Right renal cortex interstitium (tissue), 3 donors: ENCODE measurements around the gene AGAP1. TPM values are rescaled to one million over a fixed set of nuclear protein-coding genes. Genes with fewer than 3 reads are reported as not detected.

Experiments
- DNase-seq, 3 donors: peaks; one replicate each; pipeline ENCODE4 v3.0.0-alpha.2; 2013; ENCODE audit warnings: low read depth in 3 of 3, low spot score in 2 of 3
- polyA plus RNA-seq, 3 donors: library from polyadenylated mRNA; unstranded; fragments of 120-200 nt; gene quantifications; one replicate each; pipeline ENCODE4 v1.2.1, GENCODE V29; 2013; ENCODE audit not compliant: insufficient read length in 3 of 3

The AGAP1 gene
- polyA plus RNA-seq, 3 donors: 18.0 to 22.6 (median 21.2) TPM

DNA sequence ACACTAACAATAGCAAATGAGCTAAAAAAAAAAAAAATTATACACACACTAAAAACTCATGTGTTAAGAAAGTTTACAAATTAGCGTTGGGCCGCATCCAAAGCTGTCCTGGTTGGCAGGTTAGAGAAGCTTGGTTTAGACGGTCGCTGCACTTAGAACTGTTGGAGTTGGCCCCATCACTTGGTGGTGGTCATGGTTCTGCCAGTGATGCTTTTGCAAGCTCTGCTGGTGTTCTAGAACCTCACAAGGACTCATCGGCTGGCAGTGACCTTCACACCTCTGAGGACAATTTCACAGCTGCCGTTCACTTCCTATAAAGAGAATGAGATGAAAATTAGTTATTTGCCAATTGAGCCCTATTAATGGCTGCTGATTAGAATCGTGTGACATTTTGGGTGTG, 229.0 kb downstream of the AGAP1 start:
- DNase-seq: no peak

DNA sequence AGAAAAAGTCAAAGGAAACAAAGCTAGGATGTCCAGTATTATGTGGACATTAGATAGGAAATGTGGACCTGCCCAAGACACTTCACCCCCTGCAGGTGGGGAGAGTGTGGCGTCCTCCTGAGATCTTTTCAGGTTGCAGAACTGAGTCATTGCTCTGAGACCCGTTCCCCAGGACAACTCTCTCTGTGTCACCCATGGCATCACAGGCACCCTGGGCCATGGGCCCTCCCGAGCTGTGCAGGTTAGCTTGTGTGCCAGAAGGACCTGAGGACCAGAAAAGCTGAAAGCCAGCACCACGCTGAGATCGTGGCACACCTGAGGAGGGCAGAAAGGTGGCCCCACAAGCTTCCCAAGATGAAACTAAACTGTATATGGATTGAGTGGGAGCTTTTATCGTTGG, 229.5 kb downstream of the AGAP1 start:
- no peak for DNase-seq

DNA sequence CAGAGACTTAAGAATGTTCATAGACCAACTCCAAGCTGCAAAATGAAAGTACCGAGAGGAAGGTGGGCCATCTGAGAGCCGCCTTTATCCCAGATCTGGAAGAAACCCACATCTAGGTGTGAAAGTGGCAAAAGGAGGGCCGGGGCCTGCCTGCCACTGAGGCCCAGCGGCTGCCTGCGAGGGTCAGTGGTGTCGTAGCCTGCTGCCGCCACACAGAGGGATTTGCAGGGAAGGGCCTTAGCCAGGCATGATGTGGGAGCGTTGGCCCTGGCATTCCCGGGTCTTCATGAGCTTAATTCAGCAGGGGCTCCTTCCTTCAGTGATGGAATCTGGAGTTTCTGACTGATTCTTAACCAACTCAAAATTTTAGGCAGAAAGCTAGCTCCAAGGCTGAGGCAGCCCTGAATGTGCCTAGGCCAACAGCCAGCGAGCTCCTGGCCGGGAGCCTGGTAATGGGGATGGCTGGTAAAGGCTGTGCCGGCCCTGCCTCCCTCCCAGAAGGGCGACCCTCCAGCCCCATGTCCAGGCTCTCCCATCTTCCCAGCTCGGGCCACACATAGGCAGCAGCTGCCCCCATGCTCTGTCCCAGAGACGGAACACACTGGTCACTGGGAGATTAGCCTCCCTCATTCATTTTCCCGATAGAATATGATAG, 230.1 kb downstream of the AGAP1 start:
- no peak for DNase-seq

DNA sequence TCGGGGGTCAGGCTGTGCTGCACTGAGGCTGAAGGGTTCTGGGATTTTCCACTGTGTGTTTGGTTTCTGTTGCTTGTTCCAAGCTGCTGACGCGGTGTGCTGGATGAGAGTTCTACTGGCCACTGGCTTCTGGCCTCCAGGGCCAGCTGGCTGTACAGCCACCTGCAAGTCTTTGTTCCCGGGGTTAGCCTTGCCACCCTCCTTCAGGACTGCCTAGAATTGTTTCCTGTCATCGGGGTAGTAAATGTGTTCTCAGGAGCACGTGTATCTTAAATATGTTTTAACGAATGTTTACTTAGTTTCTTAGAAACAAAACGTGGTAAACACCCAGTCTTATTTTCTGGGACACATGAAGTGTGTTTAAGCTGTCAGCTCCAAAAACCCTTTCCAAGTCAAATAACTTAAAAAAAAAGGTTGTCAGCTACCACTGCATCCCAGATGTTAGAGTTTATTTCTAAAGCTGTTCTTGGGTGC, 231.2 kb downstream of the AGAP1 start:
- peak in 2 of 3 donors; percentile 13 to 36 for DNase-seq

DNA sequence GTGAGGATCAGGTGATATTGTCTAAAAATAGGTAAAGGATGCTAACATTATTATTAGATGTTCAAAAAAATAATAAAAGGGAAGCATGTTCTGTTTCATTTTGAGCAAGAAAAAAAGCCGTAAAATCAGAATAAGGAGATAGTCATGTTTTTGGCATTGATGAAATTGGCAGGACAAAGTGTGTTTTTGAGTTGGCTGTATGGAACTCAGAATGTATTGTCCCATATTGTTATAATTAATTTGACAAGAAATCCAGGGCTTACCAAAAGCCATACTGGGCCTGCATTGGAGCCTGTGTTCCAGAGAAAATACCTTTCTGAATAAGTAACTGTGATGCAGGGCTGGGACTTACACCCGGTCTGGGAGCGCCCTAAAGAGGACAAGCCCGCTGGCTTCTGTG, 232.0 kb downstream of the AGAP1 start:
- DNase-seq: no peak

DNA sequence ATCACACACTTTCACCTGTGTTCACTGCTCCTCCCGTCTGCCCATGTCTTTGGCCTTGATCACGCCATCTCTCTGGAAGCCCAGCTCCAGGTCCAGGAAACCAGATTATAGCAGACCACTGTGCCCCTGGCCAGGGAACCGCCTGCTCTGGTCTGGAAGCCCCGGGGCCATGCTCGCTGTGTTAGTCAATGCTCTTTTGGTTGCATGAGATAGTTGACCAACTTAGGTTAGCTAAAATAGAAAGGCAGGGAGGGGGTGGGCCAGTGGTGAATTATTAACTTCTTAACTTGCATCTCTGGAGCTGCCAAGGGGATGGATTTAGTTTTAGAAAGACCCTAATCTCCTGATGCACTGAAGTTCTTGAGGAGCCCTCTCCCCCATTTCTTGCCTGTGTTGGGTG, 232.7 kb downstream of the AGAP1 start:
- no peak for DNase-seq

DNA sequence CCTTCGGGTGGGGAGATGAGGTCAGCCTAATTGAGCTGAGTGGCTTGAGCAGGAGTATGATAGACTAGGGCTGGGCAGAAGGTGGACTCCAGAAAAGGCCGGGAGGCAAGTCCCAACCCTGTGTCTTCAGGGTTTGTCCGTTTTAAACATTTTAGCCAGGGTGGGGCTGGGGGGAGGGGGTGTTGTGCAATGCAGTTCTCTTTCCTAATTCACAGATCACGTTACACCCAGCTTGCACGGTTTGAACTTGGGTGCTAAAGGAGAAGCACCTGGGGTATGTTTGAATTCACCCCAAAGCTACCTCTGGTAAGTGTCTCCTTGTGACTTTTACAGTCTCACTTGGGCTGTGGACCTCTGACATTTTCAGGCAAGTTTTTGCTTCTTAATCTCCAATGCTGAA, 233.3 kb downstream of the AGAP1 start:
- DNase-seq: no peak

DNA sequence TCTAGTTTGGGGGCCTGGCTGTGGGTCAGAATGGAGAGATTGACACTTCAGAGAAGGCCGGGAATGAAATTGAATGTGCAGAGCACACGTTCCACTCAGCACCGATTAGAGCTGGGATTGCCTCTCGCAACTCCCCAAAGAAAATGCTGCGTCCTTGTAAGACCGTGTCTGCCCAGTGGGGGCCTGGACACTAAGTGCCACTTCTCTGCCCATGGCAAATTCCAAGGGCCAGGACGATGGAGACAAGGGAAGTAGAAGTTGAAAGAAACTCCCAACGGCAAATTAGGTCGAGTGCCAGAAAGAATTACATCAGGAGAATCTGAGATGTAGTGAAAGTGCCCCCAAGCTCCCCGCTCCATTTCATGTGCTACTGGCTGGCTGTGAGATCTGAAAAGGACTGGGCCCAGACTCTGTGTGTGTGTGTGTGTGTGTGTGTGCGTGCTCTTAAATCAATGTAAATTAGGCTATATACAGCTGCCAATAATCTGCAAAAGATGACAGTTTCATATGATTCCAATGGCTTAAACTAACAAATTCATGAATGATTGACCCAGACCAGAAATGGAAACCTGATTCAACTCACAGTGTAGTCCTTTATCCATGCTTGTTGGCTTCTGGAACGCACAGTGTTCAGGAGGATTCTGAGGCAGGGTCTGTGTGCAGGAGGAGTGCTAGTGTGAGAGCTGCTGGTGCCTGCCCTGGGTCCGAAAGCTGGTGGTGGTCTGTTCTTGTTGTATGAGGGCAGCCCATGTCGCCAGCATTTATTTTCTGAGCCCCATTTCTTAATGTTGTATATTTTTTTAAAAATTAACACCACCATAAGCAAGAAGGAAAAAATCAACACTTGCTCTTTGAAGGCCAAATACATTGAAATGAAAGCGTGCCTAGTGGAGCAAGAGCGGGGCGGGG, 234.3 kb downstream of the AGAP1 start:
- DNase-seq: no peak

DNA sequence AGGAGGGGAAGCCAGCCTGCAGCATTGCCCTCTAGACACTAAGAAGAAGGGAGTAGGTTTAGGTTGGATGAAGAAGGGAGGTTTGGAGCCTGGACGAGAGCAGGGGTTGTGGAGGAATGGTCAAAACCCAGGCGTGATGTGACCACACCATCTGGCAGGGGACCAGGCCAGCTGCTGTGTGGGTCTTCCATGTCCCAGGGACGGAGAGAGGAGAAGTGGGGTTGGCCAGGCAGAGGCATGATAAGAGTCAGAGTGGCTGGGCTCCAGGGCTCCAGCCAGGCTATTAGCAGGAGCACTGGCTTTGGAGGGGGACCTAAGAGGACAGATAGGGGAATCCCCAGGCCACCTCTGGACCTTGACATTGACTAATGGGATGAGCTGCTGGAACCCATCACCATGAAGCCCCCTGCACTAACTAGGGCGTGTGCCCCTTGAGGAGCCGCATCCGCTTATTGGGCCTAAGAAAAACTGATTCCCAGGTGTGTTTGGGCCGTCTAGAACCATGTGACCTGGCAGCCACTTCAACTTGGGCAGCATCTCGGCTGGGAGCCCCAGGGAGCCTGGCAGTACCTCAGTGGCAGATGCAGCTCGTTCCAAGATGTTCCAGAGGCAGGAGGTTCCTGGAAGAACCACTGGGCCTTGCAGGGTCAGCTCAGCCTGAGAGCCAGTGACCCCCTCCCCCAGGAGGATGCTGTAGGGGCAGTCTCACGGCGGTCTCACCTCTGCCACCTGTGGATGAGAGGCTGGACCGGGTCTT, 235.1 kb downstream of the AGAP1 start:
- no peak for DNase-seq

DNA sequence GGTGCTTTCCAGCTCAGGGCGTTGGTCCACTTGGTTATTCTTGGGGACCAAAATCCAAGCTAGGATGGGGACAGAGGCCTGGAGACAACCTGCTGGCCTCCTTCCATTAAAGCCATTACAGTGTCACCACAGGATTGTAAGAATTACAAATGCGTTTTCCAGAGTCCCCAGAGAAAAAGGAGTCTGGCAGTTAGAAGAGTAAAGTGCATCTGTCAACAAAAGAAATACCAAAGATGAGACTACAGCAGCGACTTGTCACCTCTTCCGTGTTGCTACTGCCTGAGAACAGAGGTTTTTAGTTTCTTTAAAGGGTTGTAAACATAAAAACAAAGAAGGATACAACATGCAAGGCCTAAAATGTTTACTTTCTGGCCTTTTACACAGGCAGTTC, 235.7 kb downstream of the AGAP1 start:
- no peak for DNase-seq

DNA sequence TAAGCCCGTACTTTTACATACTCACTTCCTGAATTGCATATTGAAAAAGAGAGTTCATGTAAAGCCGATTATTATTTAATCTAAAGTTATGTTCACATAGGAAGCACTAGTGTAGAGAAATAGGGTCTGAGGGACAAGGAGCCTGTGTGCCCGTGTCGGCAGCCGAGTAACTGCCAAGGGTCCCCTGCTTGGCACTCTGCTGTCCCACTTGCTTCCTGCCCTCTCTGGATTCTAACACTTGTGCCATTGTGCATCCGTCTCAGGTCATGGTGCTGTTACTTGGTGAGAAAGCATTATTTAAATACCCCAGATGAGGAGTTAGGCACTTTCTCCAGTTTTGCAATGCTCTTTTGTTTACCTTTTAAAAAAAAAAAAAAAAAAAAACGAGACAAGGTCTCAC, 236.3 kb downstream of the AGAP1 start:
- DNase-seq: no peak

DNA sequence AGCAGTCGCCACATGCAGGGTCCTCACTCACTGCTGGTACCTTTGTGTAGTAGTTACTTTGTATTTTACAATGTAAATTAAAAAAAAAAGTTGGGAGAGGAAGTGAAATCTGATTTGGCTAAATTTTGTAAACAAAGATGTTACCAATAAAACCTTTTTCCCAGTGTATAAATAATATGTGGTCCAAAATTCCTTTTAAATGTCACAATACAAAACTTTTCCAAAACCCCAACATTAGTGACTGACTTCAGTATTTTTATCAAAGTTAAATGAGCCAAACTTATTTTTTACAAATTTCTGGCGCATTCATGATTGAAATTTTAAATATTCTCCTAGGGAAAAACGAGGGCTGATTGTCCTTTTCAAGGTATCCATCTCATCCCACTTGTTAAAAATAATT, 239.9 kb downstream of the AGAP1 start:
- DNase-seq: no peak

DNA sequence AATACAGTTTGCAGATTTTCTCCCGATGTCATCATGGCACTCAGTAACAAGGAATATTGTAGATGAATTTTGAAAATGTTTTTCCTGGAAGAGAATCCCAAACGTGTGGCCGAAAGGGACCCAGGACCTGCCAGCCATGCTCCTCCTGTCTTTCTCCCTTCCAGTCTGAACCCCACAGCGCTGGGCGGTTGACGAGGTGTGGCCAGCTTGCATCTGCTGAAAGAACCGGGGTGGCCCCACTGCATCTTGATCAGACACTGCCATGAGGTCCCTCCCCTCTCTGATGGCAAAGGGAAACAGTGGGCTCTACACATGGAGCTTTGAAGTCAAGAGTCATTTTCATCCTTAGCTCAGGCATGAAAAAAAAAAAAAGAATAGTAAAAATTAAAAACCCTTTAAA, 240.3 kb downstream of the AGAP1 start:
- DNase-seq: no peak

DNA sequence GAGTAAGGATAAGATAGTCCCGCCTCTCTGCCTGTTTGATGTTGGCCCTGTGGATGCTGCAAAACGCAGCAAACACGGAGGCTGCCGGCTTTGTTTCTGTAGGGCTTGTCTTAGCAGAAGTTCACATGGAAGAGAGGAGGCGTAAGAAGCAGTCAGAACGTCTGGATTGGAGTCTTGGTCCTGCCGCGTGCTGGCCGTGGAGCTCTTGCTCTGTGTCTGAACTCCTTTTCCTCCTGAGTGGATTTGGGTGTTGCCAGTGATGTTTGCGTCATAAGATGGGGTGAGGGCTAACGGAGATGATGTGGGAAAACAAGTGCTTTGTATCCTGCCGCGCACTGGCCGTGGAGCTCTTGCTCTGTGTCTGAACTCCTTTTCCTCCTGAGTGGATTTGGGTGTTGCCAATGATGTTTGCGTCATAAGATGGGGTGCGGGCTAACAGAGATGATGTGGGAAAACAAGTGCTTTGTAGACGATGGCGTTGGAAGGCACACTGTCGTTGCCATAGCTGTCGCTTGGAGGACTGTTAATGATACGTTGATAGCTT, 240.9 kb downstream of the AGAP1 start:
- no peak for DNase-seq

DNA sequence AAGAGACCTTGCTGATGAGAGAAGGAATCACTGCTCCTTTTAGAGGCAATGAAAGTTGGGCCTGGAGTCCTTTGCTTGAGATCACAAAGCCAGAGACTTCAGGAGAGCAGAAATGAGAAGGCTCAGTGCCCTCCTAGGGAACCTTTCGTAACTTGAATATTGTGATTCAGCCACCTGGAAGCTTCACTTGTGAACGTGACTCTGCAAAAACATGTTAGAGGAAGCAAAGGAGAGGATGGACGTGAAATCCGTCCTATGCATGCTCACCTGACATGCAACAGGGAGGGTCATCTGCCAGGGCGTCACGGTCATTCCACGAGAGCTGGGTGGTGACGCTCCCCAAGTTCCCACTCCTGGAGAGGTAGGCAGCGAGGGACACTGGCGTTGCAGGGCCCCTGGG, 243.6 kb downstream of the AGAP1 start:
- DNase-seq: no peak

DNA sequence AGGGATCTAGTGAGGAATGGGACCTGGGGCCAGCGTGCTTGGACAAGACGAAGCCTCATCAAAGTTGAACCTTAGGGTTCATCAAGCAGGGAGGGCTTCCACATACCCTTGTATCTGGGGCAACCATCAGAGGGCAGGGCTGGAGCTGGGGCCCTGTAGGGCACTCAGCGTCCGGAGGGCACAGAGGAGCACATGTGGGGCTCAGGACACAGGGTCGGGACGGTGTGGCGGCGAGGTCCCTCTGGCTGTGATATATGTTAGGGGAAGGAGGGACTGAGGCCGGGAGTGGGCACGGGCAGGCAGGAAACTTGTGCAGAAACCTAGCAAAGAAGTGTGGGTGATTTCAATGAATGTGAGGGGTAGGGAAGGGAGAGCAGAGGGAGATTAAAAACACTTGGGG, 244.0 kb downstream of the AGAP1 start:
- DNase-seq: no peak

DNA sequence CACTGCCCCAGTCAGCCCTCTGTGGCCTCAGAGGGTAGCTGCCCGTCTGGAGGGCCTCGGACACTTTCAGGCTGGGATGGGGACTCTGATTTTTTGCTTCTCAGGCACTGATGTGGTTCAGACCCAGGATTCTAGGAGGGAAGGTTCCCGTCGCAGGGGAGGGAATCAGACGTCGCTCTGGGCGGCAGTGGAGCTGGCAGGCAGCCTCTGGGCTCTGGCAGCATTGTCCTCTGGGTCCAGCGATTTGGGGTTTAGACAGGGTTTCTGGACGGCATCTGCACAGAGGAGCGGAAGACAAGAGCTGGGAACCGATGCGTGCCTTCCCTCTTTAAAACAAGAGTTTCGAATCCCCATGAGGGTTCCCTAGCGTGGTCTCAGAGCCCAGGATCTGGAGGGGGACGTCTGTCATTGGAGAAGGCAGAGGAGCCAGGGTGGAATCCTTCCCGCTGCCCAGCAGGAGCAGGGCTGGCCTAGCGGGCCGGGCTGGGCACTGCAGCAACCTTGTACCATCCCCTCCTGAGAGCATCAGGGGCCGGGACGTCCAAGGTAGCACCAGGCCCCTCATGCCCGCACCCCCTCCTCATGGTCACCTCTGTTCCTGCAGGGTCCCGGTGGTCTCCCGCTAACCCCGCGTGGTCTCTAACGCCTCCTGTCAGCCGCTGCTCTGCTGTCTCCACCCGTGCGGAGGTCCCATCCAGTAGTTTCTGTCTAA, 246.0 kb downstream of the AGAP1 start:
- DNase-seq: no peak

DNA sequence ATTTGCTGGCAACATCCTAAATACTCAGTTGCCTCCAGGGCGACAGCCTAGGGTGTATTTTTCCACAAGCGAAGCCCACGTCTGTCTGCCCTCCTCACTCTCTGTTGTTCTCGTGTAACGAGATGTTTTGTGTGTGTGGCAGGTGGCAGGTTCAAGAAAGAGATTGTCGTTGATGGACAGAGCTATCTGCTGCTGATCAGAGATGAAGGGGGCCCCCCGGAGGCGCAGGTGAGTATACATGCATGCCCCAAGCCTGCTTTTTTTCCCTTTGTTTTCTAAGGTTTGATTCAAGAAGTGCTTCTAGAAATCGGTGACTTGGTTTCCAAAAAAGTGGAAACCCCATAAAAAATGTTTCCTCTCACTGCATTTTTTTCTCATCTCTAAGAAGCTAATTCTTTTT, 247.0 kb downstream of the AGAP1 start:
- DNase-seq: no peak

DNA sequence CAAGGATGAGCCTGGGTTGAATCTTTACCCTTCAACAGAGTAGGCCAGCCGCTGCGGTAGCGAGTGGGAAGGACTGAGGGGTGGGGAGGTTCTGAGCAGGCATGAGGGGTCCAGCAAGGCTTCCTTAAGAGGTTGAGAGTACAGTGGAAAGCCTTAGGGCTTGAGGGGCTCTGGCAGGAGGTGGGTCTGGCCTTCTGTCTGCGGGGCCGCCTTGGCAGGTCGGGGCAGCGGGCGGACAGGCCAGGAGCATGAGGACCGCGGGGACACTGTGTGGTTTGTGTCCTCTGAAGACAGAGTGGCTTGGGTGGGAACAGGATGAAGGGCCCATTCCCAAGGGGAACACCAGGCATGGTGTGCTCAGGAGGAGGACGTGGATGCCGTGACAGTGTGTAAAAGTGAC, 250.3 kb downstream of the AGAP1 start:
- no peak for DNase-seq

DNA sequence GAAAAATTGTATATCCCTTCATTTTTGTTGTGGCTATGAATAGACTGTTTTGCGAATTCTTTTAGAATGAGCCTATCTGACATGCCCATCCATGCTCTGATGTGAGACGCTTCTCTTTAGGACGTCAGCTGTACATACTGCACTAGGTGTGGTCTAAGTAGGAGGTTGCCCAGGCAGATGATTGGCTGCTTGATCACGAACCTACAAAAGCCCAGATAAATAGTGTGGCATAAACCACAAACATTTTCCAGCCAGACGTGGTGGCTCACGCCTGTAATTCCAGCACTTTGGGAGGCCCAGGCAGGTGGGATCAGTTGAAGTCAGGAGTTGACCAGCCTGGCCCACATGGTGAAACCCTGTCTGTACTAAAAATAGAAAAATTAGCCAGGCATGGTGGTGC, 251.8 kb downstream of the AGAP1 start:
- no peak for DNase-seq
